ENCODE data around the gene CAV3. TPM values are rescaled to one million over a fixed set of nuclear protein-coding genes. Genes with fewer than 3 reads are reported as not detected.
"Not testable (repeated sequence)": the region's sequence is repeated elsewhere in the genome, so short reads cannot be mapped to it uniquely, and the experiment has no call there.

CAV3 gene
- total RNA-seq, 5 donors from 2014 or later (not counting 1 experiment from before 2014, with no cell fraction given), result not detected

DNA sequence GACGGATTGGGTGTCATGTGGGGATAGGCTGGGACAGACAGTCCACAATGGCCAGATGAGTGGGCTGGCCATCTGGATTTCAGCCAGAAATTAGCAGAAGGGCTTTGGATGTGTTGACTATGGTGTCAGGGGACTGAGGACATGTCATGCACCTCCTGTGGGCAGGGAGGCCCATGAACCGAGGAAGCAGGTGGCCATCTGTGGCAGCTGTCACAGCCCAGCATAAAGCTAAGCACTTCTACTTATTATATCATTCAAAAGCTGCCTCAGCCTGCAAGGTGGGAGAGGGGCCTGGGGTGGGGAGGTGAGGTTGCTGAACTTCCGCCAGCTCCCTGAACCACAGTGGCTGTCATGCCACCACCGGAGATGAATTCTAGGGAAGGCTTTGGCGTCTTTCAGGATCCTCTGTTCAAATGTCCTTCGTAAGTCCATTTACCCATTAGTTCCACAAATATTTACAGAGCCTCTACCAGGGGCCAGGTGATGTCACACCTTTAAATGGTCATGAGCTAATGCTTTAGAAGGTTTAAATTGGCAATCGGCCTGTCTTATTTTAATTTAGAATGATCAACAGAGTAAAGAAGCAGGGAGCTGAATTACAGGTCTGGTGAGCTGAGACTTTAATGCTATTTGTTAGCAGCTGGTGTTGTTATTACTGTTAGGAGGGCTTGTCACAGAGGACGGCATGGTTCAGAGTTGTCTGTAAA, 23.6 kb upstream of the CAV3 start:
- DNase-seq (no peak), ATAC-seq (replicated peaks in 1 of 4) (no peak)
- H3K9me3 ChIP-seq, result no peaks in the 10 kb centered on the region
- H3K36me3 ChIP-seq (ENCODE audit: control insufficient read depth in 2 of 2, extremely low read depth in 1 of 2, insufficient read depth in 1 of 2, low read length in 1 of 2), result no peaks in the 10 kb centered on the region
- peaks cover 0 to 14% of the 10 kb centered on the region in 2 experiments for H3K27me3 ChIP-seq (replicated peaks in 1 of 2; ENCODE audit: control insufficient read depth in 2 of 2, extremely low read depth in 1 of 2, insufficient read depth in 2 of 2, low read length in 1 of 2)
- H3K4me1 ChIP-seq (ENCODE audit: control insufficient read depth in 1 of 2, extremely low read depth in 1 of 2, insufficient read depth in 2 of 2, low read length in 2 of 2), result no peaks in the 10 kb centered on the region
- CTCF ChIA-PET, result no interaction called here
- H3K27ac ChIP-seq (ENCODE audit: low read length), result no peak overlapping the region
- no peak overlapping the region for H3K4me3 ChIP-seq (ENCODE audit: control insufficient read depth in 1 of 2, extremely low read depth in 1 of 2, low read length in 1 of 2)
- Mint-ChIP-seq H3K27ac (no peak overlapping the region), H3K9me3 (peaks cover 3 to 4% (median 3%) of the 10 kb centered on the region in 3 donors), H3K4me1 (no peaks in the 10 kb centered on the region), H3K27me3 (peaks cover 0 to 4% of the 10 kb centered on the region in 2 donors), H3K4me3 (no peak overlapping the region), H3K36me3 (no peaks in the 10 kb centered on the region)
- POLR2A ChIA-PET, result no interaction called here
- WGBS (ENCODE audit: insufficient coverage), result 76% methylated on average over 3 of the region's 8 CpGs

DNA sequence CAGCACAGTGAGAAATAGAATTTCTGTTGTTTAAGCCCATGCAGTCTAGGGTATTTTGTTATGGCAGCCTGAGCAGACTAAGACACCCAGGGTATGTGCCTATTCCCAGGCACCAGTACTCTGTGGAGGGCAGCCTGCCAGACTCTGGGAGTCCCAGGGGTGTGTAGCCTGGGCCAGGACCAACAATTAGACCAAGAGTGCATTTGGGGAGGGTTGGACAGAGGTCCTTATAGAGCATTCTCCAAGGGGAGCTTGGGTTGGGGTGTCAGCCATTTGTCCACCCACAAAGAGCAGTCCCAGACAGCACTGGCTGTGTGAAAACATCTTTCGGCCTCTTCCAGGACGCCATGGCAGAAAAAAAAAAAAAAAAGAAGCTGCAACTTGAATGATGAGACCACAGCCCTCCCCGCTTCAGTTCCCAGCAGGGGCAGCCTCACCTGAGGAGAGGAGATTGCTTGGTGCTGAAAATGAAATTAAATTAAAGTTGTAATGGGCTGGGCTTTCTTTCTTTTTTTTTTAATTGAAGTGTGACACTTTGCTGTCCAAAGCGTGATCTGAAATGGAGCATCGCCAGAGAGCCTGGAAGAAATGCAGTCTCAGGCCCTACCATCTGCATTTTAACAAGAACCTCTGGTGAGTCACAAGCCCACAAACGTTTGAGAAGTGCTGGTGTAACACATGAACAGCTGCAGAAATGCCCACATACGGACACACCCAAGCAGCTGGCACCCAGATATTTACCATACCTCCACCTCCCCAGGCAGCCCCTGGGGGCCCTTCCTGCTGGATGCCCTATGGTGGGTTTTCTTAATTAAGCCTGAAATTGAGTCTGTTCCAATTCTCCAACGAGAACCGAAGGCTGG, 21.3 kb upstream of the CAV3 start:
- no peak overlapping the region for H3K4me3 Mint-ChIP-seq
- no peak overlapping the region for H3K27ac Mint-ChIP-seq
- H3K9me3 Mint-ChIP-seq, result no peaks in the 10 kb centered on the region
- no peaks in the 10 kb centered on the region for H3K4me1 Mint-ChIP-seq
- Histone ChIP-seq H3K4me3 (ENCODE audit: control insufficient read depth in 1 of 2, extremely low read depth in 1 of 2, low read length in 1 of 2) (no peak overlapping the region), H3K27ac (ENCODE audit: low read length) (no peak overlapping the region), H3K36me3 (ENCODE audit: control insufficient read depth in 2 of 2, extremely low read depth in 1 of 2, insufficient read depth in 1 of 2, low read length in 1 of 2) (no peaks in the 10 kb centered on the region), H3K4me1 (ENCODE audit: control insufficient read depth in 1 of 2, extremely low read depth in 1 of 2, insufficient read depth in 2 of 2, low read length in 2 of 2) (no peaks in the 10 kb centered on the region), H3K9me3 (no peaks in the 10 kb centered on the region), H3K27me3 (replicated peaks in 1 of 2; ENCODE audit: control insufficient read depth in 2 of 2, extremely low read depth in 1 of 2, insufficient read depth in 2 of 2, low read length in 1 of 2) (peaks cover 0 to 14% of the 10 kb centered on the region in 2 experiments)
- no peak for DNase-seq
- ATAC-seq (replicated peaks in 1 of 4), result no peak
- 100% methylated on average over 1 of the region's 9 CpGs for WGBS (ENCODE audit: insufficient coverage)
- no peaks in the 10 kb centered on the region for H3K36me3 Mint-ChIP-seq
- ChIA-PET POLR2A (no interaction called here), CTCF (no interaction called here)
- peaks cover 0 to 4% of the 10 kb centered on the region in 2 donors for H3K27me3 Mint-ChIP-seq

DNA sequence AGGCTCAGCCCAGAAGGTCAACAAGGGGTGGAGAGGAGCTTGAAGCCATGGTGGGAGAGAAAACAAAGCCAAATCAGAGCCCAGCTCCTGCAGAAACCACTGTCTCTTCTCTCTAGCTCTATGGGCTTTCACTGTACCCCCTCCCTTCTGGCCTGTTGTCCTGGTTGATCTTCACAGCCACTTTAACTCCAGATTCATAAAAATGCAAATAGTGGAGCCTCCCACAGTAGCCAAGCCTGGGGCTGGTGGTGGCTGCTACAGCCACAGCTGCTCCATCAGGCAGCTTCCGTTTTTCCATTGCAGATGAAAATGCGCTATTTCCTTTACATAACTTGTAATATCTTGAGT, 20.7 kb upstream of the CAV3 start:
- H3K4me3 Mint-ChIP-seq, result no peak overlapping the region
- H3K27me3 ChIP-seq (replicated peaks in 1 of 2; ENCODE audit: control insufficient read depth in 2 of 2, extremely low read depth in 1 of 2, insufficient read depth in 2 of 2, low read length in 1 of 2), result peaks cover 0 to 14% of the 10 kb centered on the region in 2 experiments
- no peaks in the 10 kb centered on the region for H3K9me3 ChIP-seq
- no peaks in the 10 kb centered on the region for H3K4me1 Mint-ChIP-seq
- ATAC-seq (replicated peaks in 1 of 4) (no peak), DNase-seq (no peak)
- H3K27ac ChIP-seq (ENCODE audit: low read length), result no peak overlapping the region
- H3K4me3 ChIP-seq (ENCODE audit: control insufficient read depth in 1 of 2, extremely low read depth in 1 of 2, low read length in 1 of 2), result no peak overlapping the region
- H3K36me3 Mint-ChIP-seq, result no peaks in the 10 kb centered on the region
- peaks cover 0 to 4% of the 10 kb centered on the region in 2 donors for H3K27me3 Mint-ChIP-seq
- H3K36me3 ChIP-seq (ENCODE audit: control insufficient read depth in 2 of 2, extremely low read depth in 1 of 2, insufficient read depth in 1 of 2, low read length in 1 of 2), result no peaks in the 10 kb centered on the region
- ChIA-PET CTCF (no interaction called here), POLR2A (no interaction called here)
- no peak overlapping the region for H3K27ac Mint-ChIP-seq
- no peaks in the 10 kb centered on the region for H3K4me1 ChIP-seq (ENCODE audit: control insufficient read depth in 1 of 2, extremely low read depth in 1 of 2, insufficient read depth in 2 of 2, low read length in 2 of 2)
- 56% methylated on average over 2 of the region's 2 CpGs for WGBS (ENCODE audit: insufficient coverage)
- H3K9me3 Mint-ChIP-seq, result no peaks in the 10 kb centered on the region

DNA sequence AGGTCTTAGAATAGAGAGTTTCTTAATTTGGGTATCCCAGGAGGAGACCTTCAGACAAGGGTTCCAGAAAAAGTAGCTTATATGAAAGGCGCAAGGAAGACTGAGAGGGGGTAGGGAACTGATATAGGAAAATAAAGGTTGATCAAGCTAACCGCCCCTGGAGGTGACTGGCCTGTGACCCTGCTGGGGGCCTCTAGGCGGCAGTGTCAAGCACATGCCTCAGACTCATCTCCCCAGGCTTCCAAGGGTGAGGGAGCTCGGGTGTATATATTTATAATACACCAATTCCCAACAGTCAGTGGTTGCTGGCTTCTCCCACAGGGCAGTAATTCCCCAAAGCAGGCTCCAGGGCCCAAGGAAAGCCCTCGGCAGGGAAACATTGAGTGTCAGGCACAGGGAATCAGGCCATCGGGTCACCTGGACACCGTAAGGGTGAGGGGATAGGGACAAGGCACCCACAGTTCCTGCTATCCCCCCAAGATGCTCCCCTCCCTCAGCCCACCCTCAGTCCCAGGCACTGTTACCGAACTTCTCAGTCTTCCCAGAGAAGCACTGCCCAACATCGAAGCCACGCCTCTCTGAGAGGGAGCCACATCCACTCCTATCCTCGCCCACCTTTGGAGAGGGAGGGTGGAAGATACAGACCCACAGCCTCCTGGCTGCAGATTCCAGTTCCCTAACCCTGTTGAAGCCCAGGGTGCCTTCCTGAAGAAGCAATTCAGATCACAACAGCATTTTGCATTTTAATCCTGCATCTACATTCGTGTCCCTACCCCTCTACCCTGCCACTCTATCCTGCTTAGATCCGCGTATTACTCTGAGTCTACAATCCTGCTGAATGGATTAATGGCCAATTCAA, 19.5 kb upstream of the CAV3 start:
- Histone ChIP-seq H3K4me1 (ENCODE audit: control insufficient read depth in 1 of 2, extremely low read depth in 1 of 2, insufficient read depth in 2 of 2, low read length in 2 of 2) (no peaks in the 10 kb centered on the region), H3K27me3 (replicated peaks in 1 of 2; ENCODE audit: control insufficient read depth in 2 of 2, extremely low read depth in 1 of 2, insufficient read depth in 2 of 2, low read length in 1 of 2) (peaks cover 0 to 14% of the 10 kb centered on the region in 2 experiments), H3K4me3 (ENCODE audit: control insufficient read depth in 1 of 2, extremely low read depth in 1 of 2, low read length in 1 of 2) (no peak overlapping the region), H3K36me3 (ENCODE audit: control insufficient read depth in 2 of 2, extremely low read depth in 1 of 2, insufficient read depth in 1 of 2, low read length in 1 of 2) (no peaks in the 10 kb centered on the region), H3K9me3 (no peaks in the 10 kb centered on the region), H3K27ac (ENCODE audit: low read length) (no peak overlapping the region)
- WGBS (ENCODE audit: insufficient coverage), result 100% methylated on average over 1 of the region's 14 CpGs
- Mint-ChIP-seq H3K27ac (no peak overlapping the region), H3K4me3 (no peak overlapping the region), H3K27me3 (peaks cover 0 to 2% of the 10 kb centered on the region in 2 donors), H3K36me3 (no peaks in the 10 kb centered on the region), H3K9me3 (no peaks in the 10 kb centered on the region), H3K4me1 (no peaks in the 10 kb centered on the region)
- DNase-seq (no peak), ATAC-seq (replicated peaks in 1 of 4) (no peak)
- CTCF ChIA-PET, result no interaction called here
- POLR2A ChIA-PET, result no interaction called here

DNA sequence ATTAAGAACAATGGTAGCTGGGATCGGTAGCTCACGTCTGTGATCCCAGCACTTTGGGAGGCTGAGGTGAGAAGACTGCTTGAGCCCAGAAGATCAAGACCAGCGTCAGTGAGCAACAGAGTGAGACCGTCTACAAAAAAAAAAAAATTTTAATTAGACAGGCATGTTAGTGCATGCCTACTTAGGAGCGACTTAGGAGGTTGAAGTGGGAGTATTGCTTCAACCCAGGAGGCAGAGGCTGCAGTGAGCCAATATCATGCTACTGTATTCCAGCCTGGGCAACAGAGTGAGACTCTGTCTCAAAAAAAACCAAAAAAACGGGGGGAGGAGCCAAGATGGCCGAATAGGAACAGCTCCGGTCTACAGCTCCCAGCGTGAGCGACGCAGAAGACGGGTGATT, 17.8 kb upstream of the CAV3 start:
- H3K9me3 ChIP-seq; POLR2A ChIA-PET; DNase-seq; H3K27me3 Mint-ChIP-seq; H3K27ac ChIP-seq (ENCODE audit: low read length); H3K4me3 Mint-ChIP-seq; H3K36me3 Mint-ChIP-seq; H3K4me1 ChIP-seq (ENCODE audit: control insufficient read depth in 1 of 2, extremely low read depth in 1 of 2, insufficient read depth in 2 of 2, low read length in 2 of 2); H3K4me3 ChIP-seq (ENCODE audit: control insufficient read depth in 1 of 2, extremely low read depth in 1 of 2, low read length in 1 of 2); CTCF ChIA-PET; H3K4me1 Mint-ChIP-seq; H3K9me3 Mint-ChIP-seq; ATAC-seq (replicated peaks in 1 of 4); H3K36me3 ChIP-seq (ENCODE audit: control insufficient read depth in 2 of 2, extremely low read depth in 1 of 2, insufficient read depth in 1 of 2, low read length in 1 of 2); H3K27ac Mint-ChIP-seq: not testable (repeated sequence)
- WGBS (ENCODE audit: insufficient coverage), result 61% methylated on average over 3 of the region's 12 CpGs
- peaks cover 0 to 11% of the 10 kb centered on the region in 2 experiments for H3K27me3 ChIP-seq (replicated peaks in 1 of 2; ENCODE audit: control insufficient read depth in 2 of 2, extremely low read depth in 1 of 2, insufficient read depth in 2 of 2, low read length in 1 of 2)

DNA sequence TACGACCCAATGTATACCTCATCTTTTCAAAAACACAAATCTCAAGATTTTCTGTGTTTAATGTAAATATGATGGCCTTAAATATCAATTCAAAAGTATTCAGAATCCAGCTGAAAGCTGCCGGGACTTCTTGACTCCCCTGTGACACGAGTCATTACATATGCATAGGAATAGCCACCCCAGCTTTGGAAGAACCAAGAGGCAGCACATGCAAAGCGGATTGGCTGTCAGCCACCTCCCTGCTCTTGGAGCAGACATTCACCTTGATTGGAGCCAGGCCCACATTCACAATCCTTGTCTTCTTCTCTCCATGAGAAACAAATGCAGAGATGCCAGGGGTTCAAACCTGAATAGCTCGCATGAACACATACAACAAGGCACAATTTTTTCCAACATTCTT, 10.8 kb upstream of the CAV3 start:
- H3K4me1 Mint-ChIP-seq, result no peaks in the 10 kb centered on the region
- WGBS (ENCODE audit: insufficient coverage), result 90% methylated on average over 3 of the region's 5 CpGs
- H3K36me3 ChIP-seq (ENCODE audit: control insufficient read depth in 2 of 2, extremely low read depth in 1 of 2, insufficient read depth in 1 of 2, low read length in 1 of 2), result no peaks in the 10 kb centered on the region
- no peak overlapping the region for H3K4me3 ChIP-seq (ENCODE audit: control insufficient read depth in 1 of 2, extremely low read depth in 1 of 2, low read length in 1 of 2)
- peaks cover 0 to 8% of the 10 kb centered on the region in 2 experiments for H3K27me3 ChIP-seq (replicated peaks in 1 of 2; ENCODE audit: control insufficient read depth in 2 of 2, extremely low read depth in 1 of 2, insufficient read depth in 2 of 2, low read length in 1 of 2)
- H3K4me3 Mint-ChIP-seq, result no peak overlapping the region
- peaks cover 4 to 18% (median 8%) of the 10 kb centered on the region in 3 donors for H3K9me3 Mint-ChIP-seq
- ATAC-seq (replicated peaks in 1 of 4) (no peak), DNase-seq (no peak)
- ChIA-PET CTCF (no interaction called here), POLR2A (no interaction called here)
- no peak overlapping the region for H3K27ac ChIP-seq (ENCODE audit: low read length)
- H3K27ac Mint-ChIP-seq, result no peak overlapping the region
- no peaks in the 10 kb centered on the region for H3K4me1 ChIP-seq (ENCODE audit: control insufficient read depth in 1 of 2, extremely low read depth in 1 of 2, insufficient read depth in 2 of 2, low read length in 2 of 2)
- H3K9me3 ChIP-seq, result no peaks in the 10 kb centered on the region
- H3K36me3 Mint-ChIP-seq, result no peaks in the 10 kb centered on the region
- no peaks in the 10 kb centered on the region for H3K27me3 Mint-ChIP-seq
